Measurements from ENCODE around the gene KIF13A.
"Not testable (repeated sequence)": the region's sequence is repeated elsewhere in the genome, so short reads cannot be mapped to it uniquely, and the experiment has no call there.

Gene KIF13A

GRCh38 chr6:17894905-17895304, 92.5 kb downstream of the KIF13A start:
- DNase-seq, result no peak

GRCh38 chr6:17894191-17894590, 93.2 kb downstream of the KIF13A start:
- no peak for DNase-seq

GRCh38 chr6:17892097-17892686, 95.2 kb downstream of the KIF13A start:
- peak; percentile 23 for DNase-seq

- DNase-seq, result no peak
These were observed 97.1 kb downstream of the KIF13A start for GRCh38 chr6:17890309-17890708.

GRCh38 chr6:17889777-17890176, 97.7 kb downstream of the KIF13A start:
- not testable (repeated sequence) for DNase-seq

GRCh38 chr6:17886891-17887290, 100.5 kb downstream of the KIF13A start:
- DNase-seq, result no peak

GRCh38 chr6:17885889-17886576, 101.4 kb downstream of the KIF13A start:
- no peak for DNase-seq

GRCh38 chr6:17884498-17885478, 102.6 kb downstream of the KIF13A start:
- peak; percentile 38 for DNase-seq

GRCh38 chr6:17883665-17884497, 103.6 kb downstream of the KIF13A start:
- DNase-seq, result peak; percentile 24

- peak; percentile 56 for DNase-seq
These were observed 106.2 kb downstream of the KIF13A start for GRCh38 chr6:17881085-17881858.

GRCh38 chr6:17879184-17879583, 108.3 kb downstream of the KIF13A start:
- no peak for DNase-seq

GRCh38 chr6:17878734-17879133, 108.7 kb downstream of the KIF13A start:
- DNase-seq, result no peak

GRCh38 chr6:17877895-17878440, 109.5 kb downstream of the KIF13A start:
- no peak for DNase-seq

GRCh38 chr6:17877196-17877894, 110.1 kb downstream of the KIF13A start:
- DNase-seq, result no peak

GRCh38 chr6:17874753-17875152, 112.7 kb downstream of the KIF13A start:
- no peak for DNase-seq

GRCh38 chr6:17872908-17873307, 114.5 kb downstream of the KIF13A start:
- no peak for DNase-seq

GRCh38 chr6:17871836-17872235, 115.6 kb downstream of the KIF13A start:
- DNase-seq, result no peak

GRCh38 chr6:17871189-17871519, 116.3 kb downstream of the KIF13A start:
- no peak for DNase-seq

- no peak for DNase-seq
These were observed 116.9 kb downstream of the KIF13A start for GRCh38 chr6:17870300-17871188.

GRCh38 chr6:17869753-17870050, 117.7 kb downstream of the KIF13A start:
- no peak for DNase-seq

All from GF-D8 (cell line).